HCT116 (cell line): ENCODE measurements around the gene NSMF.

Experiments
- POLR2A ChIP-seq: IDR thresholded peaks from 2 replicates; pipeline ENCODE4 v1.7.0; 2011; ENCODE audit warnings: borderline replicate concordance; ENCODE audit not compliant: insufficient read depth, insufficient read length; ENCODE audit errors: extremely low read depth
- SRF ChIP-seq: IDR thresholded peaks from 2 replicates; pipeline ENCODE4 v1.6.1; 2012; ENCODE audit warnings: low read depth
- TF ChIP-seq, protein P1 (sequence below), 3 experiments: fragments of 200-600 bp in 1 of 3; sonication (generic) in 1 of 3; IDR thresholded peaks in 2 of 3; conservative IDR thresholded peaks in 1 of 3; 2 replicates each; pipeline ENCODE4 v1.5.1; 2012 to 2017; ENCODE audit warnings: low read depth in 2 of 3, low read length in 2 of 3, antibody characterized with exemption in 1 of 3, borderline replicate concordance in 1 of 3, control low read depth in 1 of 3, mild to moderate bottlenecking in 1 of 3, mixed read lengths in 1 of 3, mixed run types in 1 of 3, moderate library complexity in 1 of 3; ENCODE audit not compliant: insufficient read depth in 1 of 3
- TF ChIP-seq, protein P2 (sequence below): IDR thresholded peaks from 2 replicates; pipeline ENCODE4 v1.6.1; 2012
- TF ChIP-seq, protein P3 (sequence below): IDR thresholded peaks from 2 replicates; pipeline ENCODE4 v1.6.1; 2012

DNA sequence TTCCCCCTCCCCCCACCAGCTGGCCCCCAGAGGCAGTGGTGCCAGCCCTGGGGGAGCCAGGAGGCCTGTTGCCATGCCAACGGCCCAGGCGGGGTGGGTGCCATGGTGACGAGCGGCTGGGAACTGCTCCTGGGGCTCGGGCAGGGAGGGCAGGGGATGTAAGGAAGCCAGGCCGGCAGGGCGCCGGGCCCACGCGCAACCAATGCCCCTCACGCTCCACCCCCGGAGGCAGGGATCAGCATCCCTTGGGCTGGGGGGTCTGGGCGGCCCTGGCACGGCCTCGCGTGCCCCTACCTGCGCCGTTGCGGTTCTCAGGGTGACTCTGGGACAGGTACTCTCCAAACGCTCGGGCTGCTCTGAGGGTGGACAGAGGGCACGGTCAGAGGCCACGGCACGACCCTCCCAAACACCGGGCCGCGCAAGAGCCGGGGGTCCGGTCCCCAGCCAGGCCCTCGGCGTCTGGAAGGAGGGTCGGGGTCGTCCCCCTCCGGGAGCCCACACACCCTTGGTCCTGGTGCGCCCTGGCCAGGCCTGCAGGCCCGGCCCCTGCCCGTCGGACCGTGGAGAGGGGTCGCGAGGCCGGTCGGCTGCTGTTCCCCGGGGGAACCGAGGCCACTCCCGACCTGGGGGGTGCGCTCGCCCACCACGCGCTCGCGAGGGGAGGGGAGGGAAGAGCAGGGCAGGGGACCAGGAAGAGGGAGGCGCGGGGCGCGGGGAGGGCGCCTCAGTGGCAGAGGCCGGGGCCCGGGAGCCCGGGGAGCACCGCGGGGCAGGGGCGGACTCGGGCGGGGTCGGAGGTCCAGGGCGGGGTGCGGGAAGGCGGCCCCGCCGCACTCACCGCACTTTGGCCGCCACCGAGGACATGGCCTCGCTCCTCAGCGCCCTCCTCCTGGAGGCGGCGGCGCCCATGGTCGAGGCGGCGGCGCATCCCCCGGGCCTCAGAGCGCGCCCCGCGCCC lies 661 bp downstream of the NSMF start:
- TF ChIP-seq, protein P1, sequence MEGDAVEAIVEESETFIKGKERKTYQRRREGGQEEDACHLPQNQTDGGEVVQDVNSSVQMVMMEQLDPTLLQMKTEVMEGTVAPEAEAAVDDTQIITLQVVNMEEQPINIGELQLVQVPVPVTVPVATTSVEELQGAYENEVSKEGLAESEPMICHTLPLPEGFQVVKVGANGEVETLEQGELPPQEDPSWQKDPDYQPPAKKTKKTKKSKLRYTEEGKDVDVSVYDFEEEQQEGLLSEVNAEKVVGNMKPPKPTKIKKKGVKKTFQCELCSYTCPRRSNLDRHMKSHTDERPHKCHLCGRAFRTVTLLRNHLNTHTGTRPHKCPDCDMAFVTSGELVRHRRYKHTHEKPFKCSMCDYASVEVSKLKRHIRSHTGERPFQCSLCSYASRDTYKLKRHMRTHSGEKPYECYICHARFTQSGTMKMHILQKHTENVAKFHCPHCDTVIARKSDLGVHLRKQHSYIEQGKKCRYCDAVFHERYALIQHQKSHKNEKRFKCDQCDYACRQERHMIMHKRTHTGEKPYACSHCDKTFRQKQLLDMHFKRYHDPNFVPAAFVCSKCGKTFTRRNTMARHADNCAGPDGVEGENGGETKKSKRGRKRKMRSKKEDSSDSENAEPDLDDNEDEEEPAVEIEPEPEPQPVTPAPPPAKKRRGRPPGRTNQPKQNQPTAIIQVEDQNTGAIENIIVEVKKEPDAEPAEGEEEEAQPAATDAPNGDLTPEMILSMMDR (IDR thresholded peaks at IDR 0.05 in 2 of 3, conservative IDR thresholded peaks at IDR 0.05 in 1 of 3; ENCODE audit: borderline replicate concordance in 1 of 3, insufficient read depth in 1 of 3, low read depth in 2 of 3, low read length in 2 of 3), result no peak
- TF ChIP-seq, protein P2, sequence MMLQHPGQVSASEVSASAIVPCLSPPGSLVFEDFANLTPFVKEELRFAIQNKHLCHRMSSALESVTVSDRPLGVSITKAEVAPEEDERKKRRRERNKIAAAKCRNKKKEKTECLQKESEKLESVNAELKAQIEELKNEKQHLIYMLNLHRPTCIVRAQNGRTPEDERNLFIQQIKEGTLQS, result no peak
- TF ChIP-seq, protein P3, sequence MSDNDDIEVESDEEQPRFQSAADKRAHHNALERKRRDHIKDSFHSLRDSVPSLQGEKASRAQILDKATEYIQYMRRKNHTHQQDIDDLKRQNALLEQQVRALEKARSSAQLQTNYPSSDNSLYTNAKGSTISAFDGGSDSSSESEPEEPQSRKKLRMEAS, result no peak
- no peak for TF ChIP-seq SRF
- TF ChIP-seq POLR2A, result no peak
